HG03045 (cell line): ENCODE measurements around the gene RUVBL1.

Source experiments
- ATAC-seq: cut with Tn5 transposase; IDR thresholded peaks from one replicate; pipeline ENCODE4 v1.9.1; 2021; ENCODE audit warnings: mild to moderate bottlenecking, moderate library complexity; ENCODE audit not compliant: unreplicated experiment

The RUVBL1 gene

GRCh38 chr3:128036119-128036518, 87.5 kb downstream of the RUVBL1 start:
- ATAC-seq: no peak

DNA sequence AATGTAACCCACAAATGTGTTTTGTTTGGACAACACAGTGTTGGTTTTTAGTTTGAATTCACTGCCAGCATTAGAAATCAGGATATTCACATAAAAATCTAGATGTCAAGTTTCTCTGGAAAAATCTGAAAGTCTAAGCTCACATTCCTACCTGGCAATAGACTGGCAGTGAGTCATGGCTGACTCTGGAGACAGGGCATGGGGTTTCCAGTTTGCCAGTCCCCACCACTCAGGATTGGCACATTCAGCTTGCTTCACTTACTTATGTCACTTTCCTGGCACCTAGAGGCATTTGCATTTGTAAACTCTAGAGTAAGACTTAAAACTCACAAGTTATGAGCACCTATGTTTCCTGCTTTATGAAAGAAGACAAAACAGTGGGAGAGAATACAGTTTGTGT, 90.5 kb downstream of the RUVBL1 start:
- ATAC-seq: no peak
